ENCODE data around the gene PARP3. TPM values are rescaled to one million over a fixed set of nuclear protein-coding genes. Genes with fewer than 3 reads are reported as not detected.
A peak's percentile ranks its signal among the peaks of the same experiment; 100 is the strongest.

Gene PARP3
- total and polyA plus RNA-seq, 9 of the 15 experiments (the other 6 are each of a cell fraction or from before 2014, with no cell fraction given): 0.46 to 6.6 (median 4.5) TPM

DNA sequence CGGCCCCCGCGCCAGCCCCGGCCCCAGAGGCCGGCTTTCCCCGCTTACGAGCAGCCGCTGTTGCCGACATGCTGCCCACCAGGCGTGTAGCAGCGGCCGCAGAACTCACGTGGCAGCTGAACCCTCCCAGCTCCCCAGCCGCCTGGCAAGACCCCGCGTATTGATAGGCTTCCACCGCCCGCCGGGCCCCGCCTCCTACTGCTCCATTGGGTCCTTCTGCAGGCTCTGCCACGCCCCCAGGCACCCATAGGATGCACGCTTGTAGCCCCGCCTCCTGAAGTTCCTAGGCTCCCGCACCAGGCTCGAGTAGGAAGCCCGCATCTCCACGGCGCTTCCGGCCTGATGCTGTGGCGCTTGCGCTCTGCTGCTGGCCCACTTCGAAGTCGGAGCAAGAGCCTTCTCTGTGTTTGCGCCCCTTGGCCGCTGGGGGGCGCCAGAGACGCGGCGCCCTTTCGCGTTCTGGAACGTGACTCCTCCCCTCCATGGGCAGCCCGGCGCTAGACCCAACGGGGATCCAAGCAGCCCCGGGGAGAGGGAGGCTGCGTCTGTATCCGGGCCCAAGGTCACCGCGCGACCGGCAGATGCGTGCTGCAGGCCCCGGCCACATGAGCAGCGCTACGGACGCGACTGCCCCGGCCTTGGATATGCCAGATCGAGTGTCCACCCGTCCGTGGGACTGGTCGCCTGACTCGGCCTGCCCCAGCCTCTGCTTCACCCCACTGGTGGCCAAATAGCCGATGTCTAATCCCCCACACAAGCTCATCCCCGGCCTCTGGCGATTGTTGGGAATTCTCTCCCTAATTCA is at the start of gene PARP3, which contains the start of gene RRP9 (continued):
- TF ChIP-seq, protein P1, sequence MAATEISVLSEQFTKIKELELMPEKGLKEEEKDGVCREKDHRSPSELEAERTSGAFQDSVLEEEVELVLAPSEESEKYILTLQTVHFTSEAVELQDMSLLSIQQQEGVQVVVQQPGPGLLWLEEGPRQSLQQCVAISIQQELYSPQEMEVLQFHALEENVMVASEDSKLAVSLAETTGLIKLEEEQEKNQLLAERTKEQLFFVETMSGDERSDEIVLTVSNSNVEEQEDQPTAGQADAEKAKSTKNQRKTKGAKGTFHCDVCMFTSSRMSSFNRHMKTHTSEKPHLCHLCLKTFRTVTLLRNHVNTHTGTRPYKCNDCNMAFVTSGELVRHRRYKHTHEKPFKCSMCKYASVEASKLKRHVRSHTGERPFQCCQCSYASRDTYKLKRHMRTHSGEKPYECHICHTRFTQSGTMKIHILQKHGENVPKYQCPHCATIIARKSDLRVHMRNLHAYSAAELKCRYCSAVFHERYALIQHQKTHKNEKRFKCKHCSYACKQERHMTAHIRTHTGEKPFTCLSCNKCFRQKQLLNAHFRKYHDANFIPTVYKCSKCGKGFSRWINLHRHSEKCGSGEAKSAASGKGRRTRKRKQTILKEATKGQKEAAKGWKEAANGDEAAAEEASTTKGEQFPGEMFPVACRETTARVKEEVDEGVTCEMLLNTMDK (IDR thresholded peaks at IDR 0.05; ENCODE audit: borderline replicate concordance, insufficient read depth, low read depth, low read length, poor library complexity, severe bottlenecking): peak; percentile 72
- TF ChIP-seq TAF1 (IDR thresholded peaks at IDR 0.05; ENCODE audit: control insufficient read depth, extremely low read depth, insufficient read depth, low read length, severe bottlenecking): no peak
- peak; percentile 80 for TF ChIP-seq RB1 (IDR thresholded peaks at IDR 0.05; ENCODE audit: low read depth)
- TF ChIP-seq DPF2 (IDR thresholded peaks at IDR 0.05): no peak
- TF ChIP-seq TCF7L2 (IDR thresholded peaks at IDR 0.05; ENCODE audit: low read depth, low read length): no peak
- no peak for TF ChIP-seq SETDB1 (IDR thresholded peaks at IDR 0.05; ENCODE audit: low read length)
- no peak for TF ChIP-seq CHCHD3 (CRISPR knock-in tag; IDR thresholded peaks at IDR 0.05)
- TF ChIP-seq PHF20 (IDR thresholded peaks at IDR 0.05; ENCODE audit: partially characterized antibody): peak; percentile 31
- peak; percentile 67 for TF ChIP-seq DEAF1 (CRISPR knock-in tag; IDR thresholded peaks at IDR 0.05)
- TF ChIP-seq BDP1 (IDR thresholded peaks at IDR 0.05; ENCODE audit: insufficient read depth, insufficient read length): no peak
- no peak for TF ChIP-seq SRSF1 (IDR thresholded peaks at IDR 0.05; ENCODE audit: low read depth, low read length)
- TF ChIP-seq ZBTB49 (CRISPR knock-in tag; IDR thresholded peaks at IDR 0.05; ENCODE audit: borderline replicate concordance): no peak
- TF ChIP-seq ZNF124 (CRISPR knock-in tag; IDR thresholded peaks at IDR 0.05): no peak
